ENCODE measurements around the gene FGFR1OP2.

GRCh38 chr12:26997003-26997402, 58.7 kb downstream of the FGFR1OP2 start:
- TF ChIP-seq POLR2AphosphoS5 (IDR thresholded peaks at IDR 0.05; ENCODE audit: low read depth, low read length) (no peak), REST (IDR thresholded peaks at IDR 0.05; ENCODE audit: insufficient read depth in 1 of 2, low read depth in 2 of 2, low read length in 2 of 2) (no peak)
